Left renal pelvis (tissue), 4 donors: ENCODE measurements around the gene MROH2B. TPM values are rescaled to one million over a fixed set of nuclear protein-coding genes. Genes with fewer than 3 reads are reported as not detected.

Experiments
- DNase-seq, 4 donors: peaks; one replicate each; pipeline ENCODE4 v3.0.0-alpha.2; 2013; ENCODE audit warnings: low read depth in 4 of 4, low spot score in 3 of 4
- polyA plus RNA-seq, 4 donors: library from polyadenylated mRNA; unstranded; fragments of 120-200 nt; gene quantifications; one replicate each; pipeline ENCODE4 v1.2.1, GENCODE V29; 2013; ENCODE audit not compliant: insufficient read length in 4 of 4

Gene MROH2B
- polyA plus RNA-seq, result under 1 TPM in 2 of 4 donors, not detected in 2; 0.21 to 0.29 TPM

- DNase-seq, result no peak
These were observed at the start of gene MROH2B for GRCh38 chr5:41071242-41071641. TSS of gene MROH2B (minus strand) at chr5:41071342. CDS start at chr5:41070852, 490 bp downstream.

- no peak for DNase-seq
These were observed 49.5 kb upstream of the MROH2B start for GRCh38 chr5:41120600-41120999.

DNA sequence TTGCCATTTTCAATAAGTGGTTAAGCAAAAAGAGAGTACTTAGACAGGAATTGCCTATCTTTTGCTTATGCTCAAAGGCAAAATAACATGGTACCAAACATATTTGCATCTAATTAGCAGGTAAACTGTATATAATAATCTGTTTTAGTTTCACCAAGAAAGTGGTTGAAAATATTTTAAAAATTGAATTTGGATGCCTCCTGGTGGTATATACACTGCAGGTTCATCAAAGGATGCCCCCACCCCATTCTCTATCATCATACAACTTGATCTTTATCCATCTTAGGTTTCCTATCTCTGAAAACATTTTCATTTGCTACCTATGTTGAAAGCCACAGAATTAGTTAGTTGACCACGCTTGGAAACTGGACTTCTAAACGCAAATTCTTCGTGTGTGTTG is 47.0 kb upstream of the MROH2B start:
- no peak for DNase-seq

DNA sequence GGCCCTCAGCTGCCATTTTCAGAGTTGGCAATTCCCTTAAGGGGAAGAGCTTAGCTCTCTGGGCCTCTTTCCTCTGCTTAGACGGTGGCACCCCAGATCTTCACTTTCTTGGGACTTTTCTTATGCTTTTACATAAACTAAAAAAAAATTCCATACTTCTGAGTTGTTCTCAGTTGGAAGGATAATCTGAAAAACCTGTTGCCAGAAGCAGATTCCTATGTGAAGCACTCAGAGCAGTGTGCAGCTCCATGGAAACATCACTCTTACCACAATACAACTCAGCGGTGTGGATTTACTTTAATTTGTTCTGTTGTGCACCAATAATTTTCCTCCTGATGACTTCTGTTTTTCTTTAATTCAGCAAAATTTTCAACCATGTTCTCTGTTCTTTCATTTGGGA is 44.1 kb upstream of the MROH2B start:
- DNase-seq, result no peak

GRCh38 chr5:41112486-41113455 is 41.6 kb upstream of the MROH2B start:
- DNase-seq, result no peak

GRCh38 chr5:41109186-41109585 is 38.0 kb upstream of the MROH2B start:
- no peak for DNase-seq

GRCh38 chr5:41102341-41102740 is 31.2 kb upstream of the MROH2B start:
- no peak for DNase-seq

GRCh38 chr5:41097642-41098041 is 26.5 kb upstream of the MROH2B start:
- DNase-seq, result no peak

DNA sequence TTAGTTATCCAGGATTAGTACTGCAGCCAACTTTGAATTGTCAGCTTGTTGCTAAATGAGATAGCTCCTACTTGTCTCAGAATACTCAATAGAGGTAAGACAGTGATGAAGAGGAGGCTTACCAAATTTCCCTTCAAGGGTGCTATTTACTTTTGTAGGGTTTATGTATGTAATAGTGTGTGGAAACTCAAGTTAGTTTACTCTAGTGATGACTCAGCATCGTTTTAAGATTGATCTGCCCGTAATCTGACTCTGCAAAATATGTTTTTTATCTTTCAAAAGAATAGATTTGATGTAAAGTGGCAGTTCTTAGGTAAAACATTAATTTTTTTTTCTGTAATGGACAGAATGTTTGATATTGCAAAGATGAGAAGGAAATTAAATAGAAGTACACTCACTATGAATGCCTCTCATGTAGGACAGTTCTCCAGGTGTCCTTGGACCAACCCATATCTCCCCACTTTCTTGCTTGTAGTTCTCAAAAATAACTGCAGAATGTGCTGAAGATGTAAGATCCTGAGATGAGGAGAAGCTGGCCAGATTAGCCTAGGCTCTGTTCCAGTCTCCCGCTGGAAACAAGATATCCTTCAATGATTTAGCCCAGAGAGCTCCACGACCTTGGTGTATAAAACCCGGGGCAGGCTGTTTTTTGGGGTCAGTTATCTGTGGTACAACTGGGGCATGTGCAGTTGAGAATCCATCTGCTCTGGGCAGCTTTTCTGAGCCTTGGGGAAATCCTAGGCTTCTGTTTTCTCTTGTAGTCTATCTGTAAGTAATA is 24.4 kb upstream of the MROH2B start:
- DNase-seq, result no peak

DNA sequence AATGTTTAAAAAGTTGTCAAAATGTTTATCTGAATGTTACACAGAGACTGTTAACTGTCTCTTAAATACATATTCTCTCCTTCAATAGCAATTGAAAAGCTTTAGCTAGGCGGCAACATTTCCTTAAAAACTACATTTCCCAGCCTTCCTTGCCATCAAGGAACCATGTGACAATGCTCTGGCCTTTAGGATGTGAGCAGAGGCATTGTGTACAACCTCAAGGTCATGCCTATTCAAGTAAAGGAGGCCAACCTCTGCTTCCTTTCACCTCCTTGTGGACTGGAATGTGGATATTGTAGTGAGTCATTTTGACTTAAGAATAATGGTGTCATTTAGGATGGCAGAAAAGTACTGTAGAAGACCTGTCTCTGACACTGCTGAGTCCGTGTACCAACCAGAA is 23.7 kb upstream of the MROH2B start:
- DNase-seq, result no peak

DNA sequence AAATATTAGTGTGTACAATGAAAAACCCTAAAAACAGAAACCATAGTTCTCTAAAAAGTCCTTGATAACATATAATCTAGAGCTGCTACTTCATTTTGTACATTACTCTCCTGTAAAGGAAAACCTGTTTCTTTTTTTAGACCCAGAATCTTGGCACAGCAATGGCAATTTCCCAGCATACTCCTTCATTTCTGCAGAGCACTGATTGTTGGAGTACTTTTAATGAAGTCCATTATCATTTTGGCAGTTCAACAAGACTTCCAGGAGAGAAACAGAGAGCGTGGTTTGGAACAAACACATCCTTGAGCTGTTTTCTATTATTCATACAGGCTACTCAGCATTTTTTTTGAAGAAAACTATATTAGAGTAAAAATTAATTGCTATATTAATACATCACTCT is 22.7 kb upstream of the MROH2B start:
- DNase-seq, result no peak

- DNase-seq, result no peak
These were observed 16.3 kb upstream of the MROH2B start for GRCh38 chr5:41087461-41087860.

GRCh38 chr5:41083306-41083705 is 12.2 kb upstream of the MROH2B start:
- DNase-seq, result no peak

GRCh38 chr5:41071975-41072374 is 833 bp upstream of the MROH2B start:
- DNase-seq, result no peak

GRCh38 chr5:41067714-41068568 is 3.2 kb downstream of the MROH2B start:
- DNase-seq, result no peak

GRCh38 chr5:41065691-41066335 is 5.3 kb downstream of the MROH2B start:
- no peak for DNase-seq

GRCh38 chr5:41057940-41058339 is 13.2 kb downstream of the MROH2B start:
- DNase-seq, result no peak

- no peak for DNase-seq
These were observed 13.9 kb downstream of the MROH2B start for GRCh38 chr5:41057231-41057630.

DNA sequence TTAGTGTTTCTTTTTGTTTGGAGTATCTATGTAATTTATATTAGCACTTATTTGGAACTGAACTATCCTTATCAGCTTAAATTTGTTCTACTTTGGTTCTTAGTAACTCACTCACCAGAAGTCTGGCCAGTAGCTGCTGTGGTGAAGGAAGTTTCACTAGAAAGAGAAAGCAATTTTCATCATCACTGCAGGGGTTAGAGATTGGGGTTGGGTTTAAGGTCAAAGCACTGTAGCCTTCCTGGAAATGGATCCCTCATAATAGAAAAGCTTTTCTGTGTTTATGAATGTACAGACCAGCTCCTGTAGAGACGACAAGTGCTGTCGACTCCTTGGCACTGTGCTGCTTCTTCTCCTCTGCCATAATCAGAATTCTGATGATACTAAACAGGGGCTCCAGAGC is 22.2 kb downstream of the MROH2B start:
- DNase-seq, result no peak

GRCh38 chr5:41043109-41043747 is 27.9 kb downstream of the MROH2B start:
- DNase-seq, result no peak
